Measurements from ENCODE around the gene FXYD5. TPM values are rescaled to one million over a fixed set of nuclear protein-coding genes. Genes with fewer than 3 reads are reported as not detected.

Gene FXYD5
- total and polyA plus RNA-seq, 10 of the 15 experiments (the other 5 are each of a cell fraction or from before 2014, with no cell fraction given) = 30.0 to 159 (median 93.9) TPM

GRCh38 chr19:35123573-35123972 lies 31.0 kb upstream of the FXYD5 start (continued):
- TF ChIP-seq YY1 (IDR thresholded peaks at IDR 0.05; ENCODE audit: low read depth, low read length) = no peak
- TF ChIP-seq POLR2AphosphoS2 (IDR thresholded peaks at IDR 0.05; ENCODE audit: low read depth, low read length) = no peak
- TF ChIP-seq RUNX3 (IDR thresholded peaks at IDR 0.05; ENCODE audit: low read length) = no peak
- TF ChIP-seq, protein P1, sequence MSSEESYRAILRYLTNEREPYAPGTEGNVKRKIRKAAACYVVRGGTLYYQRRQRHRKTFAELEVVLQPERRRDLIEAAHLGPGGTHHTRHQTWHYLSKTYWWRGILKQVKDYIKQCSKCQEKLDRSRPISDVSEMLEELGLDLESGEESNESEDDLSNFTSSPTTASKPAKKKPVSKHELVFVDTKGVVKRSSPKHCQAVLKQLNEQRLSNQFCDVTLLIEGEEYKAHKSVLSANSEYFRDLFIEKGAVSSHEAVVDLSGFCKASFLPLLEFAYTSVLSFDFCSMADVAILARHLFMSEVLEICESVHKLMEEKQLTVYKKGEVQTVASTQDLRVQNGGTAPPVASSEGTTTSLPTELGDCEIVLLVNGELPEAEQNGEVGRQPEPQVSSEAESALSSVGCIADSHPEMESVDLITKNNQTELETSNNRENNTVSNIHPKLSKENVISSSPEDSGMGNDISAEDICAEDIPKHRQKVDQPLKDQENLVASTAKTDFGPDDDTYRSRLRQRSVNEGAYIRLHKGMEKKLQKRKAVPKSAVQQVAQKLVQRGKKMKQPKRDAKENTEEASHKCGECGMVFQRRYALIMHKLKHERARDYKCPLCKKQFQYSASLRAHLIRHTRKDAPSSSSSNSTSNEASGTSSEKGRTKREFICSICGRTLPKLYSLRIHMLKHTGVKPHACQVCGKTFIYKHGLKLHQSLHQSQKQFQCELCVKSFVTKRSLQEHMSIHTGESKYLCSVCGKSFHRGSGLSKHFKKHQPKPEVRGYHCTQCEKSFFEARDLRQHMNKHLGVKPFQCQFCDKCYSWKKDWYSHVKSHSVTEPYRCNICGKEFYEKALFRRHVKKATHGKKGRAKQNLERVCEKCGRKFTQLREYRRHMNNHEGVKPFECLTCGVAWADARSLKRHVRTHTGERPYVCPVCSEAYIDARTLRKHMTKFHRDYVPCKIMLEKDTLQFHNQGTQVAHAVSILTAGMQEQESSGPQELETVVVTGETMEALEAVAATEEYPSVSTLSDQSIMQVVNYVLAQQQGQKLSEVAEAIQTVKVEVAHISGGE (CRISPR knock-in tag; IDR thresholded peaks at IDR 0.05) = no peak
- TF ChIP-seq, protein P2, sequence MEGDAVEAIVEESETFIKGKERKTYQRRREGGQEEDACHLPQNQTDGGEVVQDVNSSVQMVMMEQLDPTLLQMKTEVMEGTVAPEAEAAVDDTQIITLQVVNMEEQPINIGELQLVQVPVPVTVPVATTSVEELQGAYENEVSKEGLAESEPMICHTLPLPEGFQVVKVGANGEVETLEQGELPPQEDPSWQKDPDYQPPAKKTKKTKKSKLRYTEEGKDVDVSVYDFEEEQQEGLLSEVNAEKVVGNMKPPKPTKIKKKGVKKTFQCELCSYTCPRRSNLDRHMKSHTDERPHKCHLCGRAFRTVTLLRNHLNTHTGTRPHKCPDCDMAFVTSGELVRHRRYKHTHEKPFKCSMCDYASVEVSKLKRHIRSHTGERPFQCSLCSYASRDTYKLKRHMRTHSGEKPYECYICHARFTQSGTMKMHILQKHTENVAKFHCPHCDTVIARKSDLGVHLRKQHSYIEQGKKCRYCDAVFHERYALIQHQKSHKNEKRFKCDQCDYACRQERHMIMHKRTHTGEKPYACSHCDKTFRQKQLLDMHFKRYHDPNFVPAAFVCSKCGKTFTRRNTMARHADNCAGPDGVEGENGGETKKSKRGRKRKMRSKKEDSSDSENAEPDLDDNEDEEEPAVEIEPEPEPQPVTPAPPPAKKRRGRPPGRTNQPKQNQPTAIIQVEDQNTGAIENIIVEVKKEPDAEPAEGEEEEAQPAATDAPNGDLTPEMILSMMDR (IDR thresholded peaks at IDR 0.05 in 2 of 3, conservative IDR thresholded peaks at IDR 0.05 in 1 of 3; ENCODE audit: control insufficient read depth in 2 of 3, extremely low read depth in 1 of 3, insufficient read depth in 1 of 3, low read depth in 3 of 3, low read length in 3 of 3) = no peak
- TF ChIP-seq NBN (IDR thresholded peaks at IDR 0.05) = no peak
- TF ChIP-seq ZNF622 (IDR thresholded peaks at IDR 0.05) = no peak
- no peak for TF ChIP-seq NR2C2 (IDR thresholded peaks at IDR 0.05; ENCODE audit: borderline replicate concordance, control insufficient read depth, insufficient read length, low read depth)

Data from GM12878 (cell line).